KMS-11 (cell line): ENCODE measurements around the gene RAB37.

ENCODE experiments used
- H2AFZ ChIP-seq: fragments of 200-600 bp; sonication (generic); 2 replicates; pipeline ENCODE4 v1.6.1; 2016; ENCODE audit warnings: antibody characterized with exemption, mixed run types, low read depth
- H3K27ac ChIP-seq: fragments of 200-600 bp; sonication (generic); 2 replicates; pipeline ENCODE4 v1.6.1; 2016; ENCODE audit warnings: mild to moderate bottlenecking, mixed run types
- H3K27me3 ChIP-seq: fragments of 200-600 bp; sonication (generic); 2 replicates; pipeline ENCODE4 v1.6.1; 2017; ENCODE audit warnings: mild to moderate bottlenecking, low read depth, mixed run types, moderate library complexity; ENCODE audit not compliant: insufficient read depth
- H3K36me3 ChIP-seq: fragments of 200-600 bp; sonication (generic); 2 replicates; pipeline ENCODE4 v1.6.1; 2017; ENCODE audit warnings: mild to moderate bottlenecking, mixed run types; ENCODE audit not compliant: insufficient read depth
- H3K4me1 ChIP-seq: fragments of 200-600 bp; sonication (generic); 2 replicates; pipeline ENCODE4 v1.6.1; 2016; ENCODE audit warnings: mild to moderate bottlenecking, low read depth, mixed run types; ENCODE audit not compliant: poor library complexity, severe bottlenecking
- H3K4me2 ChIP-seq: fragments of 200-600 bp; sonication (generic); 2 replicates; pipeline ENCODE4 v1.7.0; 2016; ENCODE audit warnings: mild to moderate bottlenecking, mixed run types
- H3K4me3 ChIP-seq: fragments of 200-600 bp; sonication (generic); IDR thresholded peaks from 2 replicates; pipeline ENCODE4 v1.6.1; 2017; ENCODE audit warnings: low read depth, low read length, mixed read lengths; ENCODE audit not compliant: insufficient read depth
- H3K79me2 ChIP-seq: fragments of 200-600 bp; sonication (generic); 2 replicates; pipeline ENCODE4 v1.6.1; 2016; ENCODE audit warnings: low read depth, mixed run types; ENCODE audit not compliant: insufficient read depth
- H3K9ac ChIP-seq: fragments of 200-600 bp; sonication (generic); 2 replicates; pipeline ENCODE4 v1.6.1; 2016; ENCODE audit warnings: mild to moderate bottlenecking, mixed run types
- H4K20me1 ChIP-seq: fragments of 200-600 bp; sonication (generic); 2 replicates; pipeline ENCODE4 v1.6.1; 2016; ENCODE audit warnings: mild to moderate bottlenecking, mixed run types; ENCODE audit not compliant: insufficient read depth
- TF ChIP-seq, protein P1 (sequence below): fragments of 200-600 bp; sonication (generic); conservative IDR thresholded peaks from 2 replicates; pipeline ENCODE4 v1.6.1; 2017; ENCODE audit warnings: low read depth, mild to moderate bottlenecking, antibody characterized with exemption, low read length, moderate library complexity, mixed read lengths

The RAB37 gene

DNA sequence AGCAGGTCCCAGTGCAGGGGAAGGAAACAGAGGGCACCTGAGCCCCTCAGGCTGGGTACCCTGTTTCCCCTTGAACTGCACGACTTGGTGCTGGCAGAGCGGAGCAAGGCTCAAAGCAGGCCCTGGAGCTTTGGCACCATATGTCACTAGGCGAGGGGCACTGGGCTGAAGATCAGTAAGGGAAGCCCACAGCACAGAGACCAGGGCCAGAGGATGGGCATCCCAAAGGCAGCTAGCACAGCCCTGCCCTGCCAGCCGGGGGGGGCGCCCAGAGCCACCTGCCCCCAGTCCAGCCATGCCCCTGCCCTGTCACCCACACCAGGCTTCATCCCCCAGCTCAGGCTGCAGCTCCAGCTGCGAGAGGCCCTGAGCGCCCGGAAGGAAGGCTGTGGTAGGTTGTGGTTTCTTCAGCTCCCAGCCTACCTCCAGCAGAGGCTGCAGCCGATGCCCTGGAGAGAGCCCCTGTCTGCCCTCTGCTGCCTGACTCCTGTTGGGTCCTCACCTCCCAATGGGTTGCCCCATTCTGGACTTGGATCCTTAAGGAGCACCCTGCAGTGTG, 22.3 kb downstream of the RAB37 start:
- Histone ChIP-seq H2AFZ (no peak overlapping the region), H3K27me3 (no peaks in the 10 kb centered on the region), H4K20me1 (peaks cover 30% of the 10 kb centered on the region; the same call in 1 of the 2 replicates), H3K36me3 (no peaks in the 10 kb centered on the region), H3K9ac (peak overlapping the region; percentile 26; the same call in 1 of the 2 replicates), H3K27ac (peak overlapping the region; percentile 66), H3K4me3 (no peak overlapping the region), H3K4me1 (peaks cover 80% of the 10 kb centered on the region), H3K4me2 (peak overlapping the region; percentile 100), H3K79me2 (peaks cover 100% of the 10 kb centered on the region)
- TF ChIP-seq, protein P1, sequence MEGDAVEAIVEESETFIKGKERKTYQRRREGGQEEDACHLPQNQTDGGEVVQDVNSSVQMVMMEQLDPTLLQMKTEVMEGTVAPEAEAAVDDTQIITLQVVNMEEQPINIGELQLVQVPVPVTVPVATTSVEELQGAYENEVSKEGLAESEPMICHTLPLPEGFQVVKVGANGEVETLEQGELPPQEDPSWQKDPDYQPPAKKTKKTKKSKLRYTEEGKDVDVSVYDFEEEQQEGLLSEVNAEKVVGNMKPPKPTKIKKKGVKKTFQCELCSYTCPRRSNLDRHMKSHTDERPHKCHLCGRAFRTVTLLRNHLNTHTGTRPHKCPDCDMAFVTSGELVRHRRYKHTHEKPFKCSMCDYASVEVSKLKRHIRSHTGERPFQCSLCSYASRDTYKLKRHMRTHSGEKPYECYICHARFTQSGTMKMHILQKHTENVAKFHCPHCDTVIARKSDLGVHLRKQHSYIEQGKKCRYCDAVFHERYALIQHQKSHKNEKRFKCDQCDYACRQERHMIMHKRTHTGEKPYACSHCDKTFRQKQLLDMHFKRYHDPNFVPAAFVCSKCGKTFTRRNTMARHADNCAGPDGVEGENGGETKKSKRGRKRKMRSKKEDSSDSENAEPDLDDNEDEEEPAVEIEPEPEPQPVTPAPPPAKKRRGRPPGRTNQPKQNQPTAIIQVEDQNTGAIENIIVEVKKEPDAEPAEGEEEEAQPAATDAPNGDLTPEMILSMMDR, result peak; percentile 38; the same call in 1 of the 2 replicates

DNA sequence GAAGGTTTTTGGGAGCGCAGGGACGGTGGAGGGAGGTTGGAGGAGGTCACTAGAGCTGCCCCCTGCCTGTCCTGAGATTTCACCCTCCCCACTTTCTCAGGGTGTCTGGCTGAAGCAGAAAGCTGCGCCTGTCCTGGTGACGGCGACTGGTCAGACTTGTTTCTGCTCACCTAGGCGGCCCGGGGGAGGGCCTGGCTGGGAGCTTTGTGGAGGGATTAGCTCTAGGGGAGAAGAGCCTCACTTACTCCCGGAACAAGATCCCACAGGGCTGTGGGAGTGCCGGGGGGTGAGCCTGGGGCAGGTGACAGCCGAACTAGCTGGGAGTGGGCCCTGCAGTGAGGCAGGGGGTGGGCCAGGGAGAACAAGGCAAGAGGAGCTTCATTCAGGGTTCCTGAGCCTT, 22.9 kb downstream of the RAB37 start:
- Histone ChIP-seq H3K79me2 (peaks cover 100% of the 10 kb centered on the region), H3K36me3 (no peaks in the 10 kb centered on the region), H3K9ac (peak overlapping the region; percentile 14; the same call in 1 of the 2 replicates), H3K27ac (peak overlapping the region; percentile 66; the same call in 1 of the 2 replicates), H3K27me3 (no peaks in the 10 kb centered on the region), H2AFZ (no peak overlapping the region), H4K20me1 (peaks cover 30% of the 10 kb centered on the region; the same call in 1 of the 2 replicates), H3K4me2 (peak overlapping the region; percentile 100), H3K4me3 (no peak overlapping the region), H3K4me1 (peaks cover 75% of the 10 kb centered on the region)
- TF ChIP-seq, protein P1, result no peak

DNA sequence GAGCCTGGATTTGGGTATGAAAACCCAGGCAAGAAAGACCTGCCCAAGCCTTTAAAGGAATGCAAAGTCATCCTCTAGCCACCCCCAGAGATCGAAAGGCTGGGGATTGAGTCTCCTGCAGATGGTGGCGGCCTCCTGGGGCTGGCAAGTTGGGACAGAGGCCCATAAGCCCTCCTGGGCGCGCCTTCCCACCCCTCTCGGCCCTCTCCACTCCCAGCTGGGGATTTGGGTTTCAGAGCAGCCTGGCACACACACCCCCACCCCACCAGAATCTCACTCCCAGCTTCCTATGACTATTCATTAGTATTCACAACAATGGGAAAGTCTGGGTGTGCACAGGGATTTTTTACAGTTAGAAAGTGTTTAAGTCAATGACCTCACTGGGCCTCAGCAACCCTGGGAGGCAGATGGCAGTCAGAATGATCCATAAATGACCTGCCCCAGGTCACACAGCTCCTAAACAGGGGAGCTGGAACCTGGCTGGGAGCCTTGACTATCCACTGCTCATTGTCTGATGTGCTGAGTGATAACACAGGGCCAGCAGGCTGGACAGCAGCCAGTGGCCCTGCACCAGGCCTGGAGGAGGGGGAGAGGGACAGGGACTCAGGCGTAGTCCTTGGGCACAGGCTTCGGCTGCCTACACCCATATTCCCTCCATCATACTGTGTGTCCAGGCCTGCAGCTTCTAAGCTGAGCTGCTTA, 23.5 kb downstream of the RAB37 start:
- Histone ChIP-seq H3K36me3 (no peaks in the 10 kb centered on the region; the same call in 1 of the 2 replicates), H3K4me2 (peak overlapping the region; percentile 100; the same call in 1 of the 2 replicates), H3K4me1 (peaks cover 74% of the 10 kb centered on the region), H3K79me2 (peaks cover 99% of the 10 kb centered on the region), H3K27me3 (no peaks in the 10 kb centered on the region), H3K27ac (peak overlapping the region; percentile 66; the same call in 1 of the 2 replicates), H3K4me3 (no peak overlapping the region), H3K9ac (peak overlapping the region; percentile 14; the same call in 1 of the 2 replicates), H2AFZ (no peak overlapping the region), H4K20me1 (peaks cover 30% of the 10 kb centered on the region; the same call in 1 of the 2 replicates)
- TF ChIP-seq, protein P1, result no peak

DNA sequence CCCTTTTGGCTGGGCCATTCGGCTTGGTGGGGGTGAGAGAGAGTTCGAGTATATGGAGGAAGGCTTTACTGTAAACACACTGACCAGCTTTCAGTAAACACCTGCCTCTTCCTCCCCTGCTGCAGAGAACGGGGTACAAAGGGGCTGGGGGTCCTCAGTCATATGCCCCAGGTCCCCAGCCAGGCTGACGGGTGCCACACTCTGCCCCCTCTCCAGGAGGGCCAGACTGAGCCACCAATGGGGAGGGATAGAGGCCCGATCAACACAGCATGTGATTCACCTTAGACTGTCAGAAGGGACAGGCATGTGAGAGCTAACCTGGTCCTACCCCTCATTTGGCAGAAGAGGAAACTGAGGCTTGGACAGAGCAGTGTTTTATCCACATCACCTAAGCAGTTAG, 24.4 kb downstream of the RAB37 start:
- H3K27me3 ChIP-seq, result no peaks in the 10 kb centered on the region
- no peak overlapping the region; the same call in 1 of the 2 replicates for H3K27ac ChIP-seq
- TF ChIP-seq, protein P1, result no peak
- no peak overlapping the region; the same call in 1 of the 2 replicates for H3K4me2 ChIP-seq
- peaks cover 32% of the 10 kb centered on the region for H4K20me1 ChIP-seq
- no peaks in the 10 kb centered on the region; the same call in 1 of the 2 replicates for H3K36me3 ChIP-seq
- no peak overlapping the region for H2AFZ ChIP-seq
- no peak overlapping the region for H3K9ac ChIP-seq
- H3K79me2 ChIP-seq, result peaks cover 99% of the 10 kb centered on the region
- no peak overlapping the region for H3K4me3 ChIP-seq
- peaks cover 74% of the 10 kb centered on the region for H3K4me1 ChIP-seq
